Duodenal mucosa (tissue), 2 donors: Measurements from ENCODE around the gene NRL.

Experiments
- H3K27ac ChIP-seq: one replicate; pipeline ENCODE4 v1.7.0; 2013; ENCODE audit warnings: low read depth, low read length
- H3K27me3 ChIP-seq, 2 donors: one replicate each; pipeline ENCODE4 v1.7.0; 2013; ENCODE audit warnings: low read length in 2 of 2, control low read depth in 1 of 2; ENCODE audit not compliant: insufficient read depth in 2 of 2, control insufficient read depth in 1 of 2
- H3K36me3 ChIP-seq, 2 donors: one replicate each; pipeline ENCODE4 v1.7.0; 2013; ENCODE audit warnings: low read length in 2 of 2, control low read depth in 1 of 2; ENCODE audit not compliant: insufficient read depth in 2 of 2, control insufficient read depth in 1 of 2
- H3K4me1 ChIP-seq, 2 donors: one replicate each; pipeline ENCODE4 v1.7.0; 2013; ENCODE audit warnings: low read length in 2 of 2, control low read depth in 1 of 2; ENCODE audit not compliant: insufficient read depth in 2 of 2, control insufficient read depth in 1 of 2
- H3K4me3 ChIP-seq, 2 donors: one replicate each; pipeline ENCODE4 v1.7.0; 2013; ENCODE audit warnings: low read length in 2 of 2, low read depth in 1 of 2
- H3K9ac ChIP-seq, 2 donors: one replicate each; pipeline ENCODE4 v1.7.0; 2013; ENCODE audit warnings: low read length in 2 of 2, low read depth in 1 of 2
- H3K9me3 ChIP-seq, 2 donors: one replicate each; pipeline ENCODE4 v1.7.0; 2013; ENCODE audit warnings: low read length in 2 of 2, control low read depth in 1 of 2; ENCODE audit not compliant: control insufficient read depth in 1 of 2

Gene NRL

DNA sequence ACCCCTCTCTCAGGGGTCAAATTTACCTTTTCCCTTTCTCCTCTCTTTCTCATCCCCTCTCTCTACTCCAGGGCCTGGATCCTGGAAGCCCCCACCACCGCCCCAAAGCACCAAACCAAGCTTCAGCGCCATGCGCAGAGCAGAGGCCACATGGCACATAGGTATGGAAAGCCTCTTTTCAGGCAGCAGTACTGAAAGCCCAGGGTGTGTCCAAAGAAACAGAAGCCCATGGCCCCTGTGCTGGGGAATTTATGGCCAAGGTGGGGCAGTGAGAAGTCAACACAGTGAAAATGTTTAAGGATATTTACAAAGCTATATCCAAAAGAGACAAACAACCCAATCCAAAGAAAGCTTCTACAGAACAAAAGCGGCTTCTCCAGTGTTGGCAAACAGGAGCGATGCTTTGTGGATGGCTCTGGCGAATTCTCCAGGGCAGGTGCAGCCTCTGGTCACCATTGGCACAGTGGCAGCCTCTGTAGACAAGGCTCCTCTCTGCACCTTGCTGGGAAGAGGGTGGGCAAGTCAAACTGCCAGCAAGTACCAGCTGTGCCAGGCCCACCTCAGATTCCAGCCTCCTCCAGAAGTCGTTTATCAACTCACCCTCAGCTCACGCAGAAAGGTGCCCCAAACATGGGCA lies 48.1 kb downstream of the NRL start:
- Histone ChIP-seq H3K27ac (no peak overlapping the region), H3K4me1 (peaks cover 30 to 32% of the 10 kb centered on the region in 2 donors), H3K9ac (no peak overlapping the region), H3K4me3 (no peak overlapping the region), H3K9me3 (no peaks in the 10 kb centered on the region), H3K27me3 (no peaks in the 10 kb centered on the region), H3K36me3 (no peaks in the 10 kb centered on the region)

DNA sequence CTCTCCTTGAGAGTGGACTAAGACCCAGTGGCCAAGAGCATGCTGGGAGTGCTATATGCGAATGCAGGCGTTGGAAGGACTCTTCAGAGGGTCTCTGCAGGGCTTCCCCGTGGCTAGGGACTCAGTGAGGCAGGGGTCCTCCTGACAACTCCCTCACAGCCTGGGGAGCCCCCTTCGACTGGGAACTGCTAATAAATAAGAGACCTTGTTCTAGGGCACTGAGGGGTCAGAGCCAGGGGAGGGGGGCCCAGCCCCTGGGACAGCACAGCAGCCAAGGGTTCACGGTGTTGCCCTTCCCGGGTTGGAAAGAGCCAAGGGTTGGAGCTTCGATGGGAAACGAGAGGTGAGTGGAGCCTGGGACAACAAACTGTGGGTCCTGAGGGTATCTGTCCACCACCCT lies 49.3 kb downstream of the NRL start:
- no peak overlapping the region for H3K27ac ChIP-seq

DNA sequence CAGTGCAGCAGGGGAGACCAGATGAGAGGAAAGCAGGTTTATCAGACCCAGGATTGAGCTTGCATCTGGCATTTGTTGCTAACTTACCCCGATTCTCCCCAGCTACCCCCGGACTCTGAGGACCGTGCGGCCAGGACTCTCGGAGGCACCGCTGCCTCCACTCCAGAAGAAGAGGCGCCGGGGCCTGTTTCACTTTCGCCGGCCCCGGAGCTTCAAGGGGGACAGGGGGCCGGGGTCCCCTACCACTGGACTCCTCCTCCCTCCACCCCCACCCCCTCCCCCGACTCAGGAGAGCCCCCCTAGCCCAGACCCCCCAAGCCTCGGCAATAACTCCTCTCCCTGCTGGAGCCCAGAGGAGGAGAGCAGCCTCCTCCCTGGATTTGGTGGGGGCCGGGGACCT lies 49.9 kb downstream of the NRL start:
- Histone ChIP-seq H3K4me1 (peaks cover 41% of the 10 kb centered on the region in 2 donors), H3K9ac (no peak overlapping the region), H3K36me3 (no peaks in the 10 kb centered on the region), H3K27me3 (no peaks in the 10 kb centered on the region), H3K4me3 (no peak overlapping the region), H3K27ac (no peak overlapping the region), H3K9me3 (no peaks in the 10 kb centered on the region)

More for the DNA sequence above, 49.3 kb downstream of the NRL start:
- Histone ChIP-seq H3K9me3 (no peaks in the 10 kb centered on the region), H3K4me3 (no peak overlapping the region), H3K9ac (no peak overlapping the region), H3K4me1 (peaks cover 36 to 40% of the 10 kb centered on the region in 2 donors), H3K27me3 (no peaks in the 10 kb centered on the region), H3K36me3 (no peaks in the 10 kb centered on the region)

DNA sequence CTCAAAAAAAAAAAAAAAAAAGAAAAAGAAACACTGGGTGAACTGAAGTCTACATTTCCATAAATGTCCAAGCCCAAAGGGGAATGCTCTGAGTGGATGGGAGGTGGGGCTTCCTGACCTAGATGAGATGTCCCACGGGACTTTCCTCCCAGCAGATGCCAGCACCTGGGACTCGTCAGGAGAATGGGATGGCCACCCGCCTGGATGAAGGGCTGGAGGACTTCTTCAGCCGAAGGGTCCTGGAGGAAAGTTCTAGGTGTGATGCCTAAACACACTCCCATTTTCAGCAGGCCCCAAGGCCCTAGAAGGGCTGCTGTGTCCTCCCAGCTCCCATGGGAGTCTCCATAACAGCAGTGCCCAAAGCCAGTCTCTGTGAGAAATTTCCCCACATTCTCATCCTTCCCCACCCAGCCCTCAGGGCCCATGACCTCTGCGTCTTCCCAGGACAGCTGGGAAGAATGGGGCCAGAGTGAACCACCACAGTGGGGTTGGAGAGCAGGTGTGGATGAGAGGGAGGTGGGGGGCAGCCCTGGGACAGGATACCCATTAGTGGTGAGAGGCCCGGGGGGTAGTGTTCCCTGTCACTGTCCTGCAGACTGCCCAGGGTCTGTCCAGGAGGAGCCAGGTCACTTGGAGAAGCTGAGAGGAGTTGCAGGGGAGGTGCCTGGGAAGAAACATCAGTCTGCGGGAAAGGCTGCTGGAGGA lies 50.5 kb downstream of the NRL start:
- H3K27me3 ChIP-seq = no peaks in the 10 kb centered on the region
- H3K4me1 ChIP-seq = peaks cover 42 to 46% of the 10 kb centered on the region in 2 donors
- no peak overlapping the region for H3K4me3 ChIP-seq
- no peak overlapping the region for H3K27ac ChIP-seq
- no peaks in the 10 kb centered on the region for H3K9me3 ChIP-seq
- H3K36me3 ChIP-seq = no peaks in the 10 kb centered on the region
- no peak overlapping the region for H3K9ac ChIP-seq

DNA sequence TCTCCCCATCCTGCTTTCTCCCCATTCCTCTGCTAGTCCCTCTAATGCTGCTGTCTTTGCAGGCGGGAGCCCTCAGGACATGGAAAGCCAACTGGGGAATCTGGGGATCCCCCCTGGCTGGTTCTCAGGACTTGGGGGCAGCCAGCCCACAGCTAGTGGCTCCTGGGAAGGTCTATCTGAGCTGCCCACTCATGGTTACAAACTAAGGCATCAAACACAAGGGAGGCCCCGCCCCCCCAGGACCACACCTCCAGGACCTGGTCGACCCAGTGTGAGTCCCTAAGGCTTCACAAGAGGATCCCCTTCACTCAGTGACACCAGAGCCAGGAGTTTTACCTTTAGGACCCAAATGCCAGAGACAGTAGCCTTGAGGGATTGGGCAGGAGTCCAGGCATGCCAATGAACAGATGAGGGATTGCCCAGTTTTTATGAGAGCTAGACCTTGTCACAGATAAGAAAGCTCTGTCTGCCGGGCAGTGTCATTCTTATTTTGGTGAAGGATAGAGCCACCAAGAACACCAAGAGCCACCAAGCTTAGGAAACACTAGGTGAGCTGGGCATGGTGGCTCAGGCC lies 51.4 kb downstream of the NRL start:
- no peaks in the 10 kb centered on the region for H3K36me3 ChIP-seq
- no peak overlapping the region for H3K27ac ChIP-seq
- H3K4me1 ChIP-seq = peaks cover 47 to 55% of the 10 kb centered on the region in 2 donors
- H3K27me3 ChIP-seq = no peaks in the 10 kb centered on the region
- no peak overlapping the region for H3K9ac ChIP-seq
- no peak overlapping the region for H3K4me3 ChIP-seq
- H3K9me3 ChIP-seq = no peaks in the 10 kb centered on the region

DNA sequence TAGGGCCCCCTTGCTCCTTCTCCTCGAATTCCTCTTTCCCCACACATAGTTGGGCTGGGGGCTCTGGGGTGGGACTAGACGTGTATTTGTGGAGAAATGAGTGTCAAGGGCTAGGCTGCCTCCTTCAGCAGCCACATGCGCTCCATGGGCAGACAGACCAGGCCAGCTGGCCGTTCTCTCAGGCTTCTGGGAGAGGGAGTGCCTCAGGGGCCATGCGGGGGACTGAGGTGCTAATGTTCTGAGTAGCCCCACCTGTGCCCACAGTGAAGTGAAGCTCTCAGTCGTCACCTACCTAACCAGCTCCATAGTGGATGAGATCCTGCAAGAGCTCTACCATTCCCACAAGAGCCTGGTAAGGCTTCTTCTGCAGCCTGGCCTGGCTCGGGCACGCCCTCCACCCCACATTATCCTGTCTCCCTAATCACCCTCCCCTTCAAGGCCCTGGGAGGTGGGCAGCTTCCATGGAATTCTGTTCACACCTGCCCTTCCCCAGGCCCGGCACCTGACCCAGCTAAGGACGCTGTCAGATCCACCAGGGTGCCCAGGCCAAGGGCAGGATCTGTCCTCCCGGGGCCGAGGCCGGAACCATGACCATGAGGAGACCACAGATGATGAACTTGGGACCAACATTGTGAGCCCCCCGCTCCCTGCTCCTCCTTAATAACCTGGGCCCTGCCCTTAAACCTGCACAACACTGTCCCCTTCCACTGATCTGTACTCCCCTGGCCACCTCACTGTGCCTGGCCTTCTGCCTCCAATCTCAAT lies 52.4 kb downstream of the NRL start:
- H3K36me3 ChIP-seq = no peaks in the 10 kb centered on the region

DNA sequence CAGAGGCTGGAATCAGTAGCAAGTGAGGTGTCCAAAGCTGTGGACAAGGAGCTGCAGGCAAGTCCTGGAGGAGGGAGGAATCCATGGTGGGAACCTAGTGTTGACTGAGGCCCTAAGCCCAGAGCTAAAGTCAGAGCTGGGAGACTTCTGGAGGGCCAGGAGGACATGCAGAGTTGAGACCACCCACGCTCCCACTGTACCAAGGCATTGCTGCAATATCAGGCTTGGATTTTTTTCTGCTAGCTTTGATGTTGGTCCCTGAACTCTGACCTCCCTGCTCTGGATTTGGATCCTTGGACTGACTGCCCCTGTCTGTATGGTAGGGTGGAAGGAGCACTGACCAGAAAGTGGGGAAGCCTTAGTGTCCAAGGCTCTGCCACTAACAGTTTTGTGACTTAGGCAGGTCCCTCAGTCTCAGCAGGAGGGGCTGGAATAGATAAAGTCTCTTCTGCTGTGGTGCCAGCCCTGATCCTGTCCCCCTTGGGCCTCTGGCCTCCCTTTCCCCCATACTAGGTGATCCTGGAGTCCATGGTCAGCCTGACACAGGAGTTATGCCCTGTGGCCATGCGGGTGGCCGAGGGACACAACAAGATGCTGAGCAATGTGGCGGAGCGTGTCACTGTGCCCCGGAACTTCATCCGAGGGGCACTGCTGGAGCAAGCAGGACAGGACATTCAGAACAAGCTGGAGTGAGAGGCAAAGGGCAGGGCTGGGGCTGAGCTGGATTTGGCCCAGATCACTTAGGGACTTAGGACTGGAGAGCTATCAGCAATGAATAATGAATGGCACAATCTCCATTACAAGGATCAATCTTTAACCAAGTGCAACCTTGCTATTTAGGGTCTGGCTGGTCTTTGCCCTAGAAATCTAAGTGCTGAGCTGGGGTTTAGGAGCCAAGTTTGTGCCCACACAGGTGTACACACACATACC lies 53.5 kb downstream of the NRL start:
- H3K4me3 ChIP-seq = no peak overlapping the region
- peak overlapping the region; percentile 81 for H3K27ac ChIP-seq
- no peaks in the 10 kb centered on the region for H3K36me3 ChIP-seq
- H3K9me3 ChIP-seq = no peaks in the 10 kb centered on the region
- H3K9ac ChIP-seq = peak overlapping the region; percentile 44 to 48
- no peaks in the 10 kb centered on the region for H3K27me3 ChIP-seq
- peaks cover 46 to 48% of the 10 kb centered on the region in 2 donors for H3K4me1 ChIP-seq

More for the DNA sequence above, 52.4 kb downstream of the NRL start:
- H3K9ac ChIP-seq = peak overlapping the region; percentile 44 to 48
- peaks cover 48 to 55% of the 10 kb centered on the region in 2 donors for H3K4me1 ChIP-seq
- peak overlapping the region; percentile 81 for H3K27ac ChIP-seq
- H3K9me3 ChIP-seq = no peaks in the 10 kb centered on the region
- no peaks in the 10 kb centered on the region for H3K27me3 ChIP-seq
- no peak overlapping the region for H3K4me3 ChIP-seq

DNA sequence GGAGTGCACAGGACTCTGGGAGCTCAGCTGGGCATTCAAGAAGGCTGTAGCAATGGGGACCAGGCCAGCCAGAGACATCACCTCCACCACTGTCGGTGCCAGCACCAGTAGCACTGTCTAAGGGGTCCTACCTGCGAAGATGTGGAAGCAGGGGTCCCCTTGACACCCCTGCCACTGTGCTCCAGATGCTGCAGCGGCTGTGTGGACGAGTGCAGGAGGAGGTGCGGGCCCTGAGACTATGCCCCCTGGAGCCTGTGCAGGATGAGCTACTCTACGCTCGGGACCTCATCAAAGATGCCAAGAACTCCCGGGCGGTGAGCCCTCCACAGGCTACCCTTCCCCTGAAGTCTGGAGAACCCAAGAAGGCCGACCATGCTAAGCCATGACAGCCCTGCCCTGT lies 54.3 kb downstream of the NRL start:
- Histone ChIP-seq H3K36me3 (no peaks in the 10 kb centered on the region), H3K9me3 (no peaks in the 10 kb centered on the region), H3K4me3 (no peak overlapping the region), H3K4me1 (peaks cover 45 to 48% of the 10 kb centered on the region in 2 donors), H3K27ac (no peak overlapping the region), H3K9ac (no peak overlapping the region), H3K27me3 (no peaks in the 10 kb centered on the region)

DNA sequence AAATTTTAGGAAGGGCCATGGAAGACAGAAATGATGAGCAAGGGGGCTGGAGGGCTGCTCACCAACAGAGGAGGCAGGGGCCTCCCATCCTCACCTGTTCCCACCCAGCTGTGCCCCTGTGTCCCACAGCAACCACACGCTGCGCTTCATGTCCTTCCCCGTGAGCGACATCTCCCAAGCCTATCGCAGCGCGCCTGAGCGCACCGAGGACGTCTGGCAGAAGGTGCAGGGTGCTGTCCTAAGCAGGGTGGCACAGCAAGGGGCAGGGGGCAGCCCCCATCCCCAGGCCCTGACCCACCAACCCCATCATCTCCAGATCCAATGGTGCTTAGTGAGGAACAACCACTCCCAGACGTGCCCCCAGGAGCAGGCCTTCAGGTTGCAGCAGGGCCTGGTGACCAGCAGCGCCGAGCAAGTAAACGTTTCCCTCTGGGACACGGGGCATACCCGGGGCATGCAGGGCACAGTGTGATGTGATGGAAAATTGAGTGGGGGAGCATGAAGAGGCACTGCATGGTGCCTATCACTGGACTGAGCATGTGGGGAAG lies 54.8 kb downstream of the NRL start:
- peaks cover 45 to 48% of the 10 kb centered on the region in 2 donors for H3K4me1 ChIP-seq
- no peaks in the 10 kb centered on the region for H3K27me3 ChIP-seq
- no peaks in the 10 kb centered on the region for H3K9me3 ChIP-seq
- no peaks in the 10 kb centered on the region for H3K36me3 ChIP-seq
- no peak overlapping the region for H3K4me3 ChIP-seq
- no peak overlapping the region for H3K27ac ChIP-seq
- H3K9ac ChIP-seq = no peak overlapping the region
